Neural crest cell (in vitro differentiated cells): ENCODE data around the gene PLXDC2. TPM values are rescaled to one million over a fixed set of nuclear protein-coding genes. Genes with fewer than 3 reads are reported as not detected.

Experiments used
- DNase-seq: peaks from one replicate; pipeline ENCODE4 v3.0.0; 2021; ENCODE audit warnings: low read depth, mixed read lengths, low spot score
- H3K27ac Mint-ChIP-seq: one replicate; pipeline ENCODE4 v1.8.0; 2021; ENCODE audit warnings: mild to moderate bottlenecking, mixed read lengths; ENCODE audit not compliant: unreplicated experiment
- H3K27me3 Mint-ChIP-seq: 2 replicates; pipeline ENCODE4 v1.8.0; 2021; ENCODE audit warnings: low read depth, mild to moderate bottlenecking, mixed read lengths
- H3K36me3 Mint-ChIP-seq: 2 replicates; pipeline ENCODE4 v1.8.0; 2021; ENCODE audit warnings: low read depth, mild to moderate bottlenecking, mixed read lengths
- H3K4me1 Mint-ChIP-seq: 2 replicates; pipeline ENCODE4 v1.8.0; 2021; ENCODE audit warnings: mixed read lengths
- H3K4me3 Mint-ChIP-seq: one replicate; pipeline ENCODE4 v1.8.0; 2021; ENCODE audit warnings: mild to moderate bottlenecking, mixed read lengths
- H3K9me3 Mint-ChIP-seq: 2 replicates; pipeline ENCODE4 v1.8.0; 2021; ENCODE audit warnings: mixed read lengths
- total RNA-seq: library from RNA; stranded (reverse); gene quantifications from 2 replicates; pipeline ENCODE4 v1.2.1, GENCODE V29; 2021
- TF ChIP-seq, protein P1 (sequence below): fragments of 200-600 bp; sonication (generic); conservative IDR thresholded peaks from 2 replicates; pipeline ENCODE4 v1.5.0; 2021; ENCODE audit warnings: antibody characterized with exemption, mild to moderate bottlenecking

The PLXDC2 gene
- total RNA-seq, 1 donor from 2014 or later: 4.0 TPM

- DNase-seq: no peak
- Mint-ChIP-seq H3K4me1 (no peaks in the 10 kb centered on the region), H3K27me3 (no peaks in the 10 kb centered on the region), H3K4me3 (no peak overlapping the region), H3K27ac (no peak overlapping the region), H3K9me3 (no peaks in the 10 kb centered on the region), H3K36me3 (no peaks in the 10 kb centered on the region)
- TF ChIP-seq, protein P1, sequence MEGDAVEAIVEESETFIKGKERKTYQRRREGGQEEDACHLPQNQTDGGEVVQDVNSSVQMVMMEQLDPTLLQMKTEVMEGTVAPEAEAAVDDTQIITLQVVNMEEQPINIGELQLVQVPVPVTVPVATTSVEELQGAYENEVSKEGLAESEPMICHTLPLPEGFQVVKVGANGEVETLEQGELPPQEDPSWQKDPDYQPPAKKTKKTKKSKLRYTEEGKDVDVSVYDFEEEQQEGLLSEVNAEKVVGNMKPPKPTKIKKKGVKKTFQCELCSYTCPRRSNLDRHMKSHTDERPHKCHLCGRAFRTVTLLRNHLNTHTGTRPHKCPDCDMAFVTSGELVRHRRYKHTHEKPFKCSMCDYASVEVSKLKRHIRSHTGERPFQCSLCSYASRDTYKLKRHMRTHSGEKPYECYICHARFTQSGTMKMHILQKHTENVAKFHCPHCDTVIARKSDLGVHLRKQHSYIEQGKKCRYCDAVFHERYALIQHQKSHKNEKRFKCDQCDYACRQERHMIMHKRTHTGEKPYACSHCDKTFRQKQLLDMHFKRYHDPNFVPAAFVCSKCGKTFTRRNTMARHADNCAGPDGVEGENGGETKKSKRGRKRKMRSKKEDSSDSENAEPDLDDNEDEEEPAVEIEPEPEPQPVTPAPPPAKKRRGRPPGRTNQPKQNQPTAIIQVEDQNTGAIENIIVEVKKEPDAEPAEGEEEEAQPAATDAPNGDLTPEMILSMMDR: no peak
Measured at GRCh38 chr10:20017961-20018360, 201.7 kb downstream of the PLXDC2 start.

DNA sequence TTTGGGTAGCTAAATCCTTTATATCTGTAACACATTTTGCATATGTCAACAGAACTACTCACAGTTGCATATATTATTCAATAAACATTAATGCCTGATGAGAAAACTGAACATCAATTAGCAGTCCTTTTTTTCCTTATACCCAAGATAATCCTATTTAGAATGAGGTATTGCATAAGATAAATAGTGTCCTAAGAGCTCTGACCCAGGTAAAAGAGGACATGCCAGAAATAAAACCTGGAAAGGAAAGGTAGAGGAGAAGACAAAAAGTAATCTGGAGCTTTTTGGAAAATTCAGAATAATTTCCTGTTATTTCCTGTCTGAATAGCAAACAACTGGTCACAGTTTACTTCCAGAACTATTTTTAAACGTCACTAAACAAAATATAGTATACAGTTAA, 204.4 kb downstream of the PLXDC2 start:
- no peak overlapping the region for H3K4me3 Mint-ChIP-seq
- H3K27ac Mint-ChIP-seq: no peak overlapping the region
- TF ChIP-seq, protein P1: no peak
- H3K9me3 Mint-ChIP-seq: no peaks in the 10 kb centered on the region
- no peak for DNase-seq
- H3K4me1 Mint-ChIP-seq: no peaks in the 10 kb centered on the region
- no peaks in the 10 kb centered on the region for H3K36me3 Mint-ChIP-seq
- H3K27me3 Mint-ChIP-seq: no peaks in the 10 kb centered on the region

DNA sequence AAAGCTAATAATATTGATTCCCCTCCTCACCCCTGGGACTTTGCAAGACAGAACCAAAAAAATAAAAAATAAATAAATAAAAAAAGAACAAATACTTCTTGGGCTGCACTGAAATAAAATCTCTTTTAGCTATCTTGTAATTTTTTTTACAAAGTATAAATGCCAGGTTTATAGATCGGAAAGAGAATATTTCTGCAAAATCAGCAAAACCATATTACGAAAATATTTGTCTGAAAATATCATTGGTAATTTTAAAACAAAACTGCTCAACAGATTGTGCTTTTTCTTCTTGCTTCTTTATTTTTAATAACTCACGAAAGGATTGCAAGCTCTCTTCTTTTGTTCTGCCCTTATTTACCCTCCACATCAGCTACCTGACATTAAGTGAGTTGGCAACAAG, 213.3 kb downstream of the PLXDC2 start:
- no peak overlapping the region for H3K4me3 Mint-ChIP-seq
- TF ChIP-seq, protein P1: no peak
- H3K4me1 Mint-ChIP-seq: no peaks in the 10 kb centered on the region
- no peak for DNase-seq
- H3K27ac Mint-ChIP-seq: no peak overlapping the region
- H3K27me3 Mint-ChIP-seq: no peaks in the 10 kb centered on the region
- H3K36me3 Mint-ChIP-seq: no peaks in the 10 kb centered on the region
- peaks cover 3% of the 10 kb centered on the region for H3K9me3 Mint-ChIP-seq

DNA sequence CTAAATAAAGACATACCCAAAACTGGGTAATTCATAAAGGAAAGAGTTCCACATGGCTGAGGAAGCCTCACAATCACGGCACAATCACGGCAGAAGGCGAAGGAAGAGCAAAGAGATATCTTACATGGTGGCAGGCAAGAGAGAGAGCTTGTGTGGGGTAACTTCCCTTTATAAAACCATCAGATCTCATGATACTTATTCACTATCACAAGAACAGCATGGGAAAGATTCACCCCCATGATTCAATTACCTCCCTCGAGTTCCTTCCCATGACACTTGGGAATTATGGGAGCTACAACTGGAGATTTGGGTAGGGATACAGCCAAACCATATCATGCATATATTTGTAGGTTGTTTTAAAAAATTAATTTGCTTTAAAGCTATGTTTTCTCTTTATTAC, 217.2 kb downstream of the PLXDC2 start:
- Mint-ChIP-seq H3K27ac (no peak overlapping the region), H3K9me3 (peaks cover 3% of the 10 kb centered on the region), H3K27me3 (no peaks in the 10 kb centered on the region), H3K4me1 (no peaks in the 10 kb centered on the region), H3K36me3 (no peaks in the 10 kb centered on the region), H3K4me3 (no peak overlapping the region)
- DNase-seq: no peak
- TF ChIP-seq, protein P1: no peak

GRCh38 chr10:20034732-20035131, 218.5 kb downstream of the PLXDC2 start:
- Mint-ChIP-seq H3K27ac (no peak overlapping the region), H3K36me3 (no peaks in the 10 kb centered on the region), H3K9me3 (peaks cover 3% of the 10 kb centered on the region), H3K4me1 (no peaks in the 10 kb centered on the region), H3K27me3 (no peaks in the 10 kb centered on the region), H3K4me3 (no peak overlapping the region)
- TF ChIP-seq, protein P1: no peak
- no peak for DNase-seq

DNA sequence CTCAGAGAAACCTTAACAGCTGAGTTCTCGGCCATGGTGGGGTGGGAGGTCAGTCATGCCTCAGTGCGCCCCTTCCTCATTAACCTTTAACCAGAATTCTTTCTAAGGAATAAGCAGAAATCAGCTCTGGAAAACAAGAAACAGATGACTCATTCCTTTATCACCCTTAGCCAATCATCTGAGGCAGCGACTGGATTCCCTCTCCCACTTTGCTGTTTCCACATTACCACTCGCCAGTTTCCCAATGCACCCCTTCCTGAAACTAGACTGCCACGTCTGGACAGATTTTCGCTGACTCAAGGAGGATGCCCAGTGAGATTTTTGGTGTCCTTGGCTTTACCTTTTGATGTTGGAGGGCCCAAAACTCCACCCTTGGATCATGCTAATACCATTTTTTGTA, 223.8 kb downstream of the PLXDC2 start:
- Mint-ChIP-seq H3K4me1 (peaks cover 5% of the 10 kb centered on the region), H3K36me3 (no peaks in the 10 kb centered on the region), H3K9me3 (no peaks in the 10 kb centered on the region), H3K27ac (no peak overlapping the region), H3K4me3 (no peak overlapping the region), H3K27me3 (no peaks in the 10 kb centered on the region)
- DNase-seq: no peak
- TF ChIP-seq, protein P1: no peak
